ENCODE results near the gene FSTL4. TPM values are rescaled to one million over a fixed set of nuclear protein-coding genes. Genes with fewer than 3 reads are reported as not detected.
A peak's percentile ranks its signal among the peaks of the same experiment; 100 is the strongest.

Gene FSTL4
- polyA plus RNA-seq, 3 donors = not detected

GRCh38 chr5:133357758-133358157 is 254.6 kb downstream of the FSTL4 start:
- no peak overlapping the region for H3K4me3 ChIP-seq (replicated peaks in 1 of 3; ENCODE audit: low read depth in 2 of 3, low read length in 3 of 3)
- H3K36me3 ChIP-seq (replicated peaks in 1 of 2; ENCODE audit: control insufficient read depth in 1 of 2, insufficient read depth in 2 of 2, low read length in 2 of 2) = no peaks in the 10 kb centered on the region
- no peak overlapping the region for H2AFZ ChIP-seq (ENCODE audit: insufficient read depth, low read depth, low read length, poor library complexity, severe bottlenecking)
- intact Hi-C loops (cut with micrococcal nuclease) = no loop called here
- no peak overlapping the region for H3K27ac ChIP-seq (ENCODE audit: low read depth in 1 of 2, low read length in 2 of 2)
- TF ChIP-seq, protein P1, sequence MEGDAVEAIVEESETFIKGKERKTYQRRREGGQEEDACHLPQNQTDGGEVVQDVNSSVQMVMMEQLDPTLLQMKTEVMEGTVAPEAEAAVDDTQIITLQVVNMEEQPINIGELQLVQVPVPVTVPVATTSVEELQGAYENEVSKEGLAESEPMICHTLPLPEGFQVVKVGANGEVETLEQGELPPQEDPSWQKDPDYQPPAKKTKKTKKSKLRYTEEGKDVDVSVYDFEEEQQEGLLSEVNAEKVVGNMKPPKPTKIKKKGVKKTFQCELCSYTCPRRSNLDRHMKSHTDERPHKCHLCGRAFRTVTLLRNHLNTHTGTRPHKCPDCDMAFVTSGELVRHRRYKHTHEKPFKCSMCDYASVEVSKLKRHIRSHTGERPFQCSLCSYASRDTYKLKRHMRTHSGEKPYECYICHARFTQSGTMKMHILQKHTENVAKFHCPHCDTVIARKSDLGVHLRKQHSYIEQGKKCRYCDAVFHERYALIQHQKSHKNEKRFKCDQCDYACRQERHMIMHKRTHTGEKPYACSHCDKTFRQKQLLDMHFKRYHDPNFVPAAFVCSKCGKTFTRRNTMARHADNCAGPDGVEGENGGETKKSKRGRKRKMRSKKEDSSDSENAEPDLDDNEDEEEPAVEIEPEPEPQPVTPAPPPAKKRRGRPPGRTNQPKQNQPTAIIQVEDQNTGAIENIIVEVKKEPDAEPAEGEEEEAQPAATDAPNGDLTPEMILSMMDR (IDR thresholded peaks at IDR 0.05) = no peak
- H3K27me3 ChIP-seq (ENCODE audit: control insufficient read depth in 2 of 2, insufficient read depth in 2 of 2, low read length in 2 of 2) = no peaks in the 10 kb centered on the region
- Mint-ChIP-seq H3K27ac (no peak overlapping the region), H3K9me3 (no peaks in the 10 kb centered on the region), H3K27me3 (ENCODE audit: low read depth in 3 of 3) (peaks cover 0 to 2% (median 2%) of the 10 kb centered on the region in 3 donors), H3K4me1 (peaks cover 8% of the 10 kb centered on the region), H3K4me3 (no peak overlapping the region), H3K36me3 (no peaks in the 10 kb centered on the region)
- 88% methylated on average over 4 of the region's 4 CpGs for WGBS (ENCODE audit: insufficient coverage)
- no peak overlapping the region for H3K9ac ChIP-seq (ENCODE audit: insufficient read depth, low read length, poor library complexity, severe bottlenecking)
- no peaks in the 10 kb centered on the region for H3K9me3 ChIP-seq (replicated peaks in 1 of 2; ENCODE audit: control insufficient read depth in 1 of 2, insufficient read depth in 1 of 2, low read length in 2 of 2)
- no peaks in the 10 kb centered on the region for H3K4me1 ChIP-seq (ENCODE audit: control insufficient read depth in 1 of 2, insufficient read depth in 2 of 2, low read length in 2 of 2)
- H3K79me2 ChIP-seq (ENCODE audit: insufficient read depth, low read length) = no peaks in the 10 kb centered on the region
- H3K4me2 ChIP-seq (replicated peaks; ENCODE audit: extremely low read depth, low read length, poor library complexity, severe bottlenecking) = no peak overlapping the region
- no peaks in the 10 kb centered on the region for H4K20me1 ChIP-seq (ENCODE audit: insufficient read depth, low read length)
- no peak for DNase-seq

DNA sequence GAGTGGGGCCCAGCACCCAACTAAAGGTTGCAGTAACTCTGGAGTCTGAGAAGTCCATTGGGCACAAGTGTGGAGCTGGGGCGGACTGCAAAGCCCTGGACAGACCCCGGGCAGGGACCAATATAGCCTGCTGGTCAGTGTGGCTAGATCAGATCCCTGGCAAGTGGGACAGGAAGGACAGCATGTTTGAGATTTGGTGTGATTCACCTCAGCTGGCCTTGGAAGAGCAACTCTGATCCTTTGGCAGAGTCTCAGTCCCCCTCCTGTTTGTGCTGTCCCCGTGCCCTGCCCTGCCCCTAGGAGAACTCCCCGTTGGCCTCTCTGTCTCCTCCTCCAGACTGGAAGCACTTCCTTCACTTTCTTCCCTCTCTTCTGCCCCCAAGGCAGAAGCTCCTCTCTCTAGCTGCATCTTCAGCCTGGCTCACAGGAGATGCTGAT is 255.3 kb downstream of the FSTL4 start:
- TF ChIP-seq, protein P1 (IDR thresholded peaks at IDR 0.05) = no peak
- Mint-ChIP-seq H3K27ac (peak overlapping the region in 1 of 7 donors; percentile 36), H3K4me1 (peaks cover 8% of the 10 kb centered on the region), H3K4me3 (no peak overlapping the region), H3K36me3 (no peaks in the 10 kb centered on the region), H3K27me3 (ENCODE audit: low read depth in 3 of 3) (peaks cover 0 to 2% (median 2%) of the 10 kb centered on the region in 3 donors), H3K9me3 (no peaks in the 10 kb centered on the region)
- H3K9ac ChIP-seq (ENCODE audit: insufficient read depth, low read length, poor library complexity, severe bottlenecking) = no peak overlapping the region
- H4K20me1 ChIP-seq (ENCODE audit: insufficient read depth, low read length) = no peaks in the 10 kb centered on the region
- H3K79me2 ChIP-seq (ENCODE audit: insufficient read depth, low read length) = no peaks in the 10 kb centered on the region
- no peaks in the 10 kb centered on the region for H3K9me3 ChIP-seq (replicated peaks in 1 of 2; ENCODE audit: control insufficient read depth in 1 of 2, insufficient read depth in 1 of 2, low read length in 2 of 2)
- WGBS (ENCODE audit: insufficient coverage) = 95% methylated on average over 4 of the region's 4 CpGs
- H3K36me3 ChIP-seq (replicated peaks in 1 of 2; ENCODE audit: control insufficient read depth in 1 of 2, insufficient read depth in 2 of 2, low read length in 2 of 2) = no peaks in the 10 kb centered on the region
- intact Hi-C loops (cut with micrococcal nuclease) = no loop called here
- no peak overlapping the region for H3K27ac ChIP-seq (ENCODE audit: low read depth in 1 of 2, low read length in 2 of 2)
- H3K27me3 ChIP-seq (ENCODE audit: control insufficient read depth in 2 of 2, insufficient read depth in 2 of 2, low read length in 2 of 2) = no peaks in the 10 kb centered on the region
- no peak for DNase-seq
- no peak overlapping the region for H3K4me2 ChIP-seq (replicated peaks; ENCODE audit: extremely low read depth, low read length, poor library complexity, severe bottlenecking)
- H2AFZ ChIP-seq (ENCODE audit: insufficient read depth, low read depth, low read length, poor library complexity, severe bottlenecking) = no peak overlapping the region
- no peaks in the 10 kb centered on the region for H3K4me1 ChIP-seq (ENCODE audit: control insufficient read depth in 1 of 2, insufficient read depth in 2 of 2, low read length in 2 of 2)
- H3K4me3 ChIP-seq (replicated peaks in 1 of 3; ENCODE audit: low read depth in 2 of 3, low read length in 3 of 3) = no peak overlapping the region

Data from CD14-positive monocyte (primary cell).